Lung (tissue), 12 donors: Measurements from ENCODE around the gene ETS2. TPM values are rescaled to one million over a fixed set of nuclear protein-coding genes. Genes with fewer than 3 reads are reported as not detected.

Source experiments
- ATAC-seq: fragments of 200-7000 bp; cut with Tn5 transposase; one replicate; pipeline ENCODE4 v1.9.1; 2020; ENCODE audit warnings: moderate number of reproducible peaks; ENCODE audit not compliant: insufficient read depth, low FRiP score
- DNase-seq, 3 donors: peaks; one replicate each; pipeline ENCODE4 v3.0.0-alpha.2; 2013 to 2017
- H3K27ac ChIP-seq, 2 donors: one replicate each; pipeline ENCODE4 v1.5.1; 2013; ENCODE audit warnings: mild to moderate bottlenecking in 2 of 2, moderate library complexity in 2 of 2, control low read depth in 1 of 2, inconsistent platforms in 1 of 2, low read depth in 1 of 2, low read length in 1 of 2
- H3K27me3 ChIP-seq, 3 donors: one replicate each; pipeline ENCODE4 v1.5.1; 2013; ENCODE audit warnings: low read length in 2 of 3; ENCODE audit not compliant: control insufficient read depth in 3 of 3, insufficient read depth in 3 of 3
- H3K36me3 ChIP-seq, 4 donors: one replicate each; pipeline ENCODE4 v1.5.1; 2013; ENCODE audit warnings: low read length in 4 of 4, mild to moderate bottlenecking in 1 of 4, moderate library complexity in 1 of 4; ENCODE audit not compliant: control insufficient read depth in 4 of 4, insufficient read depth in 4 of 4
- H3K4me1 ChIP-seq, 5 donors: one replicate each; pipeline ENCODE4 v1.5.1; 2013; ENCODE audit warnings: low read length in 5 of 5, mild to moderate bottlenecking in 2 of 5, moderate library complexity in 1 of 5; ENCODE audit not compliant: control insufficient read depth in 5 of 5, insufficient read depth in 5 of 5
- H3K4me3 ChIP-seq: one replicate; pipeline ENCODE4 v1.5.1; 2013; ENCODE audit warnings: mild to moderate bottlenecking, control low read depth, moderate library complexity
- H3K9ac ChIP-seq, 2 donors: one replicate each; pipeline ENCODE4 v1.5.1; 2013; ENCODE audit warnings: low read length in 2 of 2, control low read depth in 1 of 2; ENCODE audit not compliant: insufficient read depth in 1 of 2
- H3K9me3 ChIP-seq, 4 donors: one replicate each; pipeline ENCODE4 v1.5.1; 2013; ENCODE audit warnings: low read length in 3 of 4, mild to moderate bottlenecking in 1 of 4, moderate library complexity in 1 of 4; ENCODE audit not compliant: control insufficient read depth in 4 of 4, insufficient read depth in 3 of 4
- WGBS, 2 donors: extraction: QIAGEN DNeasy Blood & Tissue Kit; methylation state at CpG; one replicate each; pipeline ENCODE4 v1.1.7; 2013; 5-methylcytosine and 5-hydroxymethylcytosine counted together
- polyA plus RNA-seq, 2 donors: library from polyadenylated mRNA; stranded (reverse); fragments of 200-250 nt; gene quantifications; one replicate each; pipeline ENCODE4 v1.2.1, GENCODE V29; 2013
- total RNA-seq, 2 donors: library from RNA; depleted of rRNA in 1 of 2; stranded (reverse); fragments of >200 nt in 1 of 2; gene quantifications; one replicate each; pipeline ENCODE4 v1.2.1, GENCODE V29; 2014 to 2021
- TF ChIP-seq, protein P1 (sequence below): IDR thresholded peaks from 2 replicates; pipeline ENCODE4 v1.5.1; 2012; ENCODE audit warnings: mild to moderate bottlenecking; ENCODE audit errors: control extremely low read depth, extremely low read depth
- donor health status: control.
- donor health status: control.
- donor health status: Bipolar disorder and iron deficiency.
- donor health status: healthy.
- donor health status: DM: yes; HTN: yes; CAD: no.

The ETS2 gene
- total and polyA plus RNA-seq, 4 donors, result 64.7 to 186 (median 158) TPM

DNA sequence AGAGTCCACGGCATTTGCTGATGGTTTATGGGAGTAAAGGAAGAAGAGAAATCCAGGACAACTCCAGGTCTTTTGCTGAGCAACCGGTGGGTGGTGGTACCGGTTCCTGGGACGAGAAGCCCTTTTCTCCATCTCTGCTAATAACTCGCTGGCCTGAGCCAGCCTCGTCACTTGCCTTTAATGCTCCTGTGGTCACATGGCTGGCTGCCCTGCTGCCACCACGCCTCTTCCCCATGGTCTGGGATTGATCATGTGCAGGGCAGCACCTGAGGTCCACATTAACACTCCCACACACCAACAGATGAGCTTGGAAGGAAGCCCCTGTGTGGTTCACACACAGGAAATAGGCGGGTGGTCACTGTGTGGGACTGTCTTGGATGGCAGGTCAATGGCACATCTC lies 10.3 kb upstream of the ETS2 start:
- WGBS, 2 donors, result 90 to 95% methylated on average over 8 of the region's 8 CpGs
- ATAC-seq, result no peak
- TF ChIP-seq, protein P1, sequence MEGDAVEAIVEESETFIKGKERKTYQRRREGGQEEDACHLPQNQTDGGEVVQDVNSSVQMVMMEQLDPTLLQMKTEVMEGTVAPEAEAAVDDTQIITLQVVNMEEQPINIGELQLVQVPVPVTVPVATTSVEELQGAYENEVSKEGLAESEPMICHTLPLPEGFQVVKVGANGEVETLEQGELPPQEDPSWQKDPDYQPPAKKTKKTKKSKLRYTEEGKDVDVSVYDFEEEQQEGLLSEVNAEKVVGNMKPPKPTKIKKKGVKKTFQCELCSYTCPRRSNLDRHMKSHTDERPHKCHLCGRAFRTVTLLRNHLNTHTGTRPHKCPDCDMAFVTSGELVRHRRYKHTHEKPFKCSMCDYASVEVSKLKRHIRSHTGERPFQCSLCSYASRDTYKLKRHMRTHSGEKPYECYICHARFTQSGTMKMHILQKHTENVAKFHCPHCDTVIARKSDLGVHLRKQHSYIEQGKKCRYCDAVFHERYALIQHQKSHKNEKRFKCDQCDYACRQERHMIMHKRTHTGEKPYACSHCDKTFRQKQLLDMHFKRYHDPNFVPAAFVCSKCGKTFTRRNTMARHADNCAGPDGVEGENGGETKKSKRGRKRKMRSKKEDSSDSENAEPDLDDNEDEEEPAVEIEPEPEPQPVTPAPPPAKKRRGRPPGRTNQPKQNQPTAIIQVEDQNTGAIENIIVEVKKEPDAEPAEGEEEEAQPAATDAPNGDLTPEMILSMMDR, result no peak

DNA sequence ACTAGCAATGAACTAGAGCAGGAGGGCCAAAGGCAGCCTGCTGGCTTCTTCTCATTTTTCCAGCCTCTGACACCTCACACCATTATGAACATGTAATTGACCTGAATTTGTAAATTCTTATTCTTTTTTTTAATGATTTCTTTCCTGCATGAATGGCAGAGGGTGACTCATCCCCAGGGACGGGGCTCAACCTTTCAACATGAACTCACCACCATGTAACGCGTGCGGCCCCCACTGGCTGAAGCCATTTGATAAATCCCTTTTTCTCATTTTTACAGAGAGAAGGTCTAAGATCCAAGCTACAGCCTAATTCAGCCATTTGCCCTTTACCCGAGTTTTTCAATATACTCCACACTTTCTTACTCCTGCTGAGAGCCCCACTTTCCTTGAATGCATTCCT lies 9.3 kb upstream of the ETS2 start:
- DNase-seq (no peak), ATAC-seq (no peak)
- H3K9me3 ChIP-seq, result no peaks in the 10 kb centered on the region
- no peaks in the 10 kb centered on the region for H3K36me3 ChIP-seq
- WGBS, 2 donors, result 89 to 90% methylated on average over 5 of the region's 5 CpGs
- no peak overlapping the region for H3K4me3 ChIP-seq
- H3K9ac ChIP-seq, result no peak overlapping the region
- TF ChIP-seq, protein P1, result no peak
- no peaks in the 10 kb centered on the region for H3K27me3 ChIP-seq
- H3K4me1 ChIP-seq, result peaks cover 0 to 3% (median 0%) of the 10 kb centered on the region in 5 donors
- no peak overlapping the region for H3K27ac ChIP-seq

More for the DNA sequence above, 10.3 kb upstream of the ETS2 start:
- H3K4me1 ChIP-seq, result peaks cover 0 to 12% (median 0%) of the 10 kb centered on the region in 5 donors
- no peak overlapping the region for H3K4me3 ChIP-seq
- DNase-seq, result no peak
- no peak overlapping the region for H3K27ac ChIP-seq
- H3K9ac ChIP-seq, result no peak overlapping the region
- H3K27me3 ChIP-seq, result no peaks in the 10 kb centered on the region
- H3K36me3 ChIP-seq, result no peaks in the 10 kb centered on the region
- no peaks in the 10 kb centered on the region for H3K9me3 ChIP-seq

DNA sequence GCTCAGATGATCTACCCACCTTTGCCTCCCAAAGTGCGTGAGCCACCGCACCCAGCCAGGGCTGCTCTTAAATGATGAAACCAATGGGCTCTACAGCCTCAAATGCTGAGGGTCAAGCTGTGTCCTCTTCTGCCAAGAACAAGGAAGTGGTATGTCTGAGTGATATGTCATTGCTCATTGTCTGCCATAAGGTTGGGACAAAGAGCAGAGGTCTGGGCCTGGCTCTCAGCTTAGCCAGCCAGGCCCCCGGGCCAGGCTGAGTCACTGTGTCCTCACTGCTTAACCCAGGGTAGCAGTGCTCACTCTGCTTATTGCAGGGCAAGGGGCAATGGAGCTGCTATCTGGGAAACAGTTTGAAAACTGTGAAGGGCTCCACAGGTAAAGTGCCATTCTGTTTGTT lies 8.3 kb upstream of the ETS2 start:
- no peaks in the 10 kb centered on the region for H3K27me3 ChIP-seq
- TF ChIP-seq, protein P1, result no peak
- H3K9me3 ChIP-seq, result no peaks in the 10 kb centered on the region
- ATAC-seq (no peak), DNase-seq (no peak)
- no peak overlapping the region for H3K4me3 ChIP-seq
- H3K36me3 ChIP-seq, result no peaks in the 10 kb centered on the region
- H3K9ac ChIP-seq, result no peak overlapping the region
- 77 to 78% methylated on average over 3 of the region's 3 CpGs for WGBS, 2 donors
- H3K27ac ChIP-seq, result no peak overlapping the region
- peaks cover 0 to 3% (median 2%) of the 10 kb centered on the region in 5 donors for H3K4me1 ChIP-seq

DNA sequence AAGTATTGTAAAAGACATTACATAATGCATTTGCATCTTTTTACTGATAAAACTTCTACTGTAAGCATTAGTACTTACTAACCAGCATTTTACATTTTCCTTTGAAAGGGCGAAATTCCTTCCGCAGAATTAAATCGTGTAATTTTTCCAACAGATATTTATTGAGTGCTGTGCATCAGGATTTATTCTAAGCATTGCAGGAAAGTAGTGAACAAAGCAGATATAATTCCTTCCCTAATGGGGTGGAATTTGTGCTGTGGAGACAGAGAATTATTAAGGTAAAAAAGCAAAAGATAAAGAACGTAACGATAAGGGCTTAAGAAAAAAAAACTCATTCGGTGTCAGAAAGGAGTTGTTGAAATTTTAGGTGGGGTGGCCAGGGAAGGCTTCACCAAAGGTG lies 7.6 kb upstream of the ETS2 start:
- Histone ChIP-seq H3K9ac (no peak overlapping the region), H3K9me3 (no peaks in the 10 kb centered on the region), H3K36me3 (no peaks in the 10 kb centered on the region), H3K4me3 (no peak overlapping the region), H3K27me3 (no peaks in the 10 kb centered on the region), H3K4me1 (peaks cover 0 to 5% (median 3%) of the 10 kb centered on the region in 5 donors), H3K27ac (no peak overlapping the region)
- TF ChIP-seq, protein P1, result no peak
- ATAC-seq, result no peak
- DNase-seq, result no peak
- 93 to 95% methylated on average over 6 of the region's 6 CpGs for WGBS, 2 donors
